Bronchial epithelial cell (primary cell): Measurements from ENCODE around the gene PKMYT1. TPM values are rescaled to one million over a fixed set of nuclear protein-coding genes. Genes with fewer than 3 reads are reported as not detected.

Experiments used
- DNase-seq: peaks from one replicate; pipeline ENCODE4 v3.0.0-alpha.2; 2010; ENCODE audit warnings: low read depth
- FAIRE-seq: peaks from 2 replicates; lab custom pipeline; 2011; peaks lifted over from hg19 to GRCh38; lab: Jason Lieb, UNC
- H3K27me3 ChIP-seq: 2 replicates; pipeline ENCODE4 v1.5.1; 2011; ENCODE audit warnings: low read length; ENCODE audit not compliant: control insufficient read depth, insufficient read depth
- H3K36me3 ChIP-seq: 2 replicates; pipeline ENCODE4 v1.5.1; 2011; ENCODE audit warnings: low read length; ENCODE audit not compliant: control insufficient read depth, insufficient read depth
- H3K4me3 ChIP-seq: 2 replicates; pipeline ENCODE4 v1.5.1; 2011; ENCODE audit warnings: mild to moderate bottlenecking, low read depth, low read length, control low read depth
- CTCF ChIP-seq: IDR thresholded peaks from 2 replicates; pipeline ENCODE4 v1.5.1; 2011; ENCODE audit warnings: mild to moderate bottlenecking, moderate library complexity, low read length, control low read depth, inconsistent platforms; ENCODE audit not compliant: insufficient read depth, severe bottlenecking
- total RNA-seq: library from RNA; depleted of rRNA; stranded (reverse); fragments of >200 nt; gene quantifications from 2 replicates; pipeline ENCODE4 v1.2.1, GENCODE V29; 2014

The PKMYT1 gene
- total RNA-seq, 1 donor from 2014 or later, result 0.26 TPM

GRCh38 chr16:3009568-3010390 lies 29.5 kb upstream of the PKMYT1 start:
- no peak for TF ChIP-seq CTCF
- Histone ChIP-seq H3K36me3 (peaks cover 2% of the 10 kb centered on the region), H3K4me3 (no peak overlapping the region), H3K27me3 (peaks cover 5% of the 10 kb centered on the region)
- FAIRE-seq (no peak), DNase-seq (peak; percentile 79)

DNA sequence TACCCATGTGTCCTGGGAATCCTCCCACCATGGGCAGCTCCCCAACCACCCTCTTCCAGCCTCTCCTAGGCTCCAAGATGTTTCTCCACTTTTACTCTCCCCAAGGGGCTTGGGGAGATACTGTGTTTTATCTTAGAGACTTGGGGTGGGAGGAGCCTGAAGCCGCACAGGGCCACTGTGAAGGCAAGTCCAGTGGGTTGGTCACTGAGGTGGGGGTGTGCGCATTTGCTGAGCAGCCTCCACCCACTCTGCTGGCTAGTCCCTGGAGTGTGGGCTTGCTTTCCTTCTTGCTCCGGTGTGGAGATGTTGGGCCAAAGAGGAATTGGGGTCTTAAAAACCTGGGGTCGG lies 28.4 kb upstream of the PKMYT1 start:
- H3K27me3 ChIP-seq, result peaks cover 5% of the 10 kb centered on the region
- H3K36me3 ChIP-seq, result peaks cover 2% of the 10 kb centered on the region
- DNase-seq, result no peak
- H3K4me3 ChIP-seq, result no peak overlapping the region
- no peak for FAIRE-seq
- no peak for TF ChIP-seq CTCF

DNA sequence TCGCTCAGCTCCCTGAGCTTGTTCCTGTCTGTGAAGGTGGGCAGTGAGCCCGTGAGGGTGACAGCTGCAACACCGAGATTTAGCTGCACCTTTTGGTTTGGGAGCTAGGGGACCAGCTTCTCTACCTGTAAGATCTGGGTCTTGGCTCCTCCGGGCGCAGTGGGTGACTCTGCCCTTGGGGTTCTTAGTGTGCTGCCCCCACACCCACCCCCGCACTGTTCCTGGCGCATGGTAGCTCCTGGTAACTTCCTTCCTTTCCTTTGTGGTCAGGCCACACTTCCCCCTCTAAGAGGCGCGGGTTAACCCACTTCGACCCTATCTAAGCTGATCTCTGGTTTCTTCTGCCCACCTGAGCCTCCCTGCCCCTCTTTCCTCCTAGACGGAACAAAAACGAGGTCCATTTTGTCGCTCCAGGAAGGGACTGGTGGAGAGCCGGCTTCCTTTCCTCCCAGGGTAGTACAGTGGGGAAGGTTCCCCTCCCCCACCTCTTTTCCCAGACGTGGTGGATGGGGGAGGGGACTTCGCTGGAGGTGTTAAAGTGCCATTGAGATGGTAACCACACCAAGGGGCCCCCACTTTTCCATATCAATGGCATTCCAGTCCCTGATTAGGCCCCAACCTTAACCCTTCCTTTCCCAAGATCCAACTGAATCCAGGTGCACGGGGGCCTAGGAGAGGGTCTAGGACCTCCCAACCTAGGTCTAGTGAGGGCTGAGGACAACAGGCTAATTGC lies 27.9 kb upstream of the PKMYT1 start:
- H3K36me3 ChIP-seq, result peaks cover 2% of the 10 kb centered on the region
- TF ChIP-seq CTCF, result no peak
- H3K27me3 ChIP-seq, result peaks cover 4% of the 10 kb centered on the region
- no peak for DNase-seq
- no peak overlapping the region for H3K4me3 ChIP-seq
- no peak for FAIRE-seq

GRCh38 chr16:3007059-3007956 lies 27.1 kb upstream of the PKMYT1 start:
- Histone ChIP-seq H3K4me3 (no peak overlapping the region), H3K36me3 (peaks cover 2% of the 10 kb centered on the region), H3K27me3 (peaks cover 3% of the 10 kb centered on the region)
- no peak for TF ChIP-seq CTCF
- FAIRE-seq, result no peak
- DNase-seq, result no peak

GRCh38 chr16:3004781-3005284 lies 24.6 kb upstream of the PKMYT1 start:
- DNase-seq (no peak), FAIRE-seq (no peak)
- Histone ChIP-seq H3K4me3 (peak overlapping the region; percentile 47), H3K36me3 (peaks cover 2% of the 10 kb centered on the region), H3K27me3 (no peaks in the 10 kb centered on the region)
- no peak for TF ChIP-seq CTCF
